NCI-H345 treated with DMSO at 0.1 percent for 48 hours (cell line): ENCODE data around the gene LDB2.
"Not testable (repeated sequence)": the region's sequence is repeated elsewhere in the genome, so short reads cannot be mapped to it uniquely, and the experiment has no call there.

Experiments
- DNase-seq: peaks from one replicate; lab custom pipeline; 2025; ENCODE audit not compliant: unreplicated experiment; lab: John Stamatoyannopoulos, UW

The LDB2 gene

GRCh38 chr4:16659694-16660093 lies 238.8 kb downstream of the LDB2 start:
- DNase-seq = no peak

DNA sequence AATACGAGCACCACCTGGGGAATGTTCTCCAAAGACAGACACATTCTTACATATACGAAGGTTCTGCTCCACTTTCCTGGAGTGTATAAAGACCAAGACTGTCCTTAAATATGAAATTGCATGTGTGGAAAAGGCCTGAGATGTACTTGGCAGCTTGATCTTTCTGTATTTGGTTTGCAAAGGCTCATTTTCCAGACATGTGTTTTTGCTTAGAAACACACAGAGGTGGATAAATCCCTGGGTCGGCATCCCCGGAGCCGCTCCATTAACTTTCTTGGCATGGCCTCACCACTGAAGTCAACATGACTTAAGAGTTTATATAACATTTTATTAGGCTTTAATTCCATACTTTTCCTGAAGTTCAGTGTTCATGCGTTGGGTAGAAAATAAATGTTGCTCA lies 239.4 kb downstream of the LDB2 start:
- DNase-seq = no peak

DNA sequence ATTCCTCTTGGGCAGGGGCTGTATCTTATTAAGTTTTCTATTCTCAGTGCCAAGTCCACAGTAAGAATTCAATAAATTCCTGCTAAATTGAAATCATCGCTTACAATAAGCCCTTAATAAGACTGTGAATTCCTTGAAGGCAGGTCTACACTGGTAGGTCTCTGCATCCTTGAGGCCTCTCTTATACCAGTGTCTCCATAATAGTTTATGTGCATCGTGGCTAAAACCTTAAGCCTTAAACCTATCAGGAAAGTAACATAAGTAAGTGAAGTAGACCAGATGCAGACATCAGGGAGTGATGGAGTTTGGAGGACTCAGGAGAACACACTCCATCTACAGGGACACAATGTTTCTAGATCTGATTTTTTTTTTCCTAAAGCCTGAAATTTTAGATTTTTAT lies 240.3 kb downstream of the LDB2 start:
- no peak for DNase-seq

DNA sequence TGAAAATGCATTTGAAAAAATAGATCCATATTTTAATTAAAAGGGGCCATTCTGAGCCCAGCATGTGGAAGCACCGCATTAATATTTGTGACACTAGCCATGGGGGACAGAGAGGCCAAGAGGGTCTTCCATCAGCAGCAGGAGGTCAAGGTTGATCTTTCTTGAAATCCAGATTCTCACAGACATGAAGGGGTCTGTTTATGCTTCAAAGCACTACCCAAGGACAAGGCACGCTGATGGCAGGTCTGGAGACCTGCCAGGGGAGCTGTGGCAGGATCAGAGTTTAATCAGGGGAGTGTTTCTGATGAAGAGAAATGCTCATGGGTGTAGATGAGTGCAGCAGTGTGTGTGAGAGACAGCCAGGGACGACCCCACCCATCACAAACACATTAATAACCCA lies 243.3 kb downstream of the LDB2 start:
- DNase-seq = no peak

- DNase-seq = no peak
Measured at GRCh38 chr4:16652732-16653305, 245.6 kb downstream of the LDB2 start.

GRCh38 chr4:16646459-16646858 lies 252.0 kb downstream of the LDB2 start:
- DNase-seq = no peak

- no peak for DNase-seq
Measured at GRCh38 chr4:16643893-16644292, 254.6 kb downstream of the LDB2 start.

GRCh38 chr4:16642897-16643296 lies 255.5 kb downstream of the LDB2 start:
- no peak for DNase-seq

DNA sequence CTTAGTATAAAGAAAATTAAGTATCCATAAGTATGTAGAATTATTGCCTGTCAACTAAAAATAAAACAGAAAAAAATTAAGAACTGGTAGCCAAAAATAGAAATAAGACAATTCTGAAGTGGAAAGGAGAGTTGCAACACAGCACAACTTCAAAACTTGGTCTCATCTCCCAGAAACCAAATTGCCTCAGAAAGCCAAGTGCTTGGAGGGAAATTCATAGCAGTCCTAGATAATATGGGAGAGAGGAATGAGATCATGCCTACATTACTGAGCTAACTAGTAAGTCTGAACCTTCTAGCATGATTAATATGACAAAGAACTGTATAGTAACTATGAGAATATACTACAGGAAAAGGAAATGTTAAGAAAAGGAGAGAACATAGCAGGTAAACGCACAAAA lies 256.5 kb downstream of the LDB2 start:
- DNase-seq = no peak

GRCh38 chr4:16636912-16637630 lies 261.4 kb downstream of the LDB2 start:
- no peak for DNase-seq

- no peak for DNase-seq
Measured at GRCh38 chr4:16636304-16636703, 262.1 kb downstream of the LDB2 start.

DNA sequence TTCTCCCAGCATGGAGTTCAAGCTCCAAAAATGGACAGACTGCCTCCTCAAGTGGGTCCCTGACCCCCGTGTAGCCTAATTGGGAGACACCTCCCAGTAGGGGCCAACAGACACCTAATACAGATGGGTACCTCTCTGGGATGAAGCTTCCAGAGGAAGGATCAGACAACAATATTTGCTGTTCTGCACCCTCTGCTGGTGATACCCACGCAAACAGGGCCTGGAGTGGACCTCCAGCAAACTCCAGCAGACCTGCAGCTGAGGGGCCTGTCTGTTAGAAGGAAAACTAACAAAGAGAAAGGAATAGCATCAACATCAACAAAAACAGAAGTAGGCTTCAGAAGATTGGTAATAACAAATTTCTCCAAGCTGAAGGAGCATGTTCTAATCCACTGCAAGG lies 269.2 kb downstream of the LDB2 start:
- not testable (repeated sequence) for DNase-seq

- not testable (repeated sequence) for DNase-seq
Measured at GRCh38 chr4:16628835-16629234, 269.6 kb downstream of the LDB2 start.

DNA sequence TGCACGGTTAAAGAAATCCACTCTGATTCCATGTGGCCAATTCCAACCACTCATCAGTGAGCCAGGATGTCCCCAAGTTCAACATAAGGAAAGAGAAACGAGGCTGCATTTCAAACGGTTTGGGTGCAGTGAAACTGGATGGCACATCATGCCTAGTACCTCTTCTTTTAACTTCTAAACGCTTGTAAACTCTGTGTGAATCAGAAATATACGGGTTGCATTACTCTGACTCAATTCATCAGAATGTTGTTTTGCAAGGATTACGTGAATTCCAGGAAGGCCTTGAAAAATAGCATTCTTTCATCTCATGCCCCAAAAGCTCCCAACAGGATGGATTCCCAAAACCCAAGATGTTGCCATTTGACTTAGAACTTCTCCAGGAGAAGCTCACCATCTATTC lies 270.4 kb downstream of the LDB2 start:
- DNase-seq = no peak

GRCh38 chr4:16626945-16627344 lies 271.5 kb downstream of the LDB2 start:
- no peak for DNase-seq

GRCh38 chr4:16622826-16623225 lies 275.6 kb downstream of the LDB2 start:
- DNase-seq = no peak

- no peak for DNase-seq
Measured at GRCh38 chr4:16617435-16617834, 281.0 kb downstream of the LDB2 start.

DNA sequence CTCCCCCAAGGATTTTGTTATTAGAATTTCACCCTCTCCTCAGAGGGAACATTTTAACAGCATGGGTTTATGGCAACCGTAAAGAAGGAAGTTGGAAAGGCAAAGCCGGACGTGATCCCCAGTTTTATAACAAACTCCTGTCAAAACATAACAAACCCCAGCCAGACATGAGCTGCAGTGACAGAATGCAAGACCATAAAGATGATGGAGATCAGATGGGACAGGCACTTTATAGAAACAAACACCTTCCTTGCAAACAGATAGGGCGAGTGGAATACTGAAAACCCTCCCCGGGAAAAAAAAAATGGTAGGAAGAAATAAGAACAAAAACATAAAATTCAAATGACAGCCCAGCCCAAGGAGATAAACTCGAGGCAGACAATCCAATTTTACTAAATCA lies 281.4 kb downstream of the LDB2 start:
- no peak for DNase-seq

DNA sequence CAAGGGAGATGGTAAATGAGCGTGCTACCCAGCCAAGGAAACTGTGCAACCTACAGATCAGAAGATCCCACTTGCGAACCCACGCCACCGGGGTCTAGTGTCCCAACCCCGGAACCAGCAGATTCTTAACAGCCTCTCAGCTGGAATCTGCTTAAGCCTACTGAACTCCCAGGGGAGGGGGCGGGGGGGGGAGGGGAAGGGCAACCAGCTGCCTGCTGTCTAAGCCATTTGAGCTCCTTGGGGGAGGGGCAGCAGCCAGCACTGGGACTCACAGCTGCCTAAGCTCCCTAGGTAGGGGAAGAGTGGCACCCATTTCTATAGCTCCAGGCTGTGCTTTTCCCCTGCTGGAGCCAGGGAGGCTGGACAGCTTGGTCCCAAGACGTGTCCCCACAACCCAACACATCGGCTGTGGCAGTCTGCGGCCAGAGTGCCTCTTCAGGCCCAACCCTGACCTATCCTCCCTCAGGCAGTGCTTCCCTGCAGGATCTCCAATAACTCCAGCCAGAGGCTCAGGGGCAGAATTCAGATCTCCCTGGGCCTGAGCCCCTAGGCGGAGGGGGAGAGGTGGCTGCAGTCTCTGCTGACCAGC lies 289.2 kb downstream of the LDB2 start:
- DNase-seq = no peak

- DNase-seq = no peak
Measured at GRCh38 chr4:16608611-16609125, 289.8 kb downstream of the LDB2 start.

DNA sequence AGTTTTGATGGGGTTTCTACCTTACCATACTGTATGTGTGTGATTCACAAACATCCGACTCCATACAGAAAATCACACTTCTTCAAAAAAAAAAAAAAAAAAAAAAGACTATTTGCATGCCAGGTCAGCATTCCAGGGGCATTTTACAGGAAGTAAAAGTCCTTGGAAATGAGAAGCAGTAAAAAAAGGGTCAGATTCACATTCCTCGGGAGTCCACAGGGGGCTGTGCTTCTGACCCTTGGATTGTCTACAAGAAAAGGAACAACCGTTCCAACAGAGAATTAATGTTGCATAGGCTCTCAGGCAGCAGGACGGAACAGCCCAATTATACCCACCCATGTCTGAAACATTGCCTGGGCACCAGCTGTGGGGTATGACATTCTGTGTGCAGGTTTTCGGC lies 290.3 kb downstream of the LDB2 start:
- DNase-seq = no peak

DNA sequence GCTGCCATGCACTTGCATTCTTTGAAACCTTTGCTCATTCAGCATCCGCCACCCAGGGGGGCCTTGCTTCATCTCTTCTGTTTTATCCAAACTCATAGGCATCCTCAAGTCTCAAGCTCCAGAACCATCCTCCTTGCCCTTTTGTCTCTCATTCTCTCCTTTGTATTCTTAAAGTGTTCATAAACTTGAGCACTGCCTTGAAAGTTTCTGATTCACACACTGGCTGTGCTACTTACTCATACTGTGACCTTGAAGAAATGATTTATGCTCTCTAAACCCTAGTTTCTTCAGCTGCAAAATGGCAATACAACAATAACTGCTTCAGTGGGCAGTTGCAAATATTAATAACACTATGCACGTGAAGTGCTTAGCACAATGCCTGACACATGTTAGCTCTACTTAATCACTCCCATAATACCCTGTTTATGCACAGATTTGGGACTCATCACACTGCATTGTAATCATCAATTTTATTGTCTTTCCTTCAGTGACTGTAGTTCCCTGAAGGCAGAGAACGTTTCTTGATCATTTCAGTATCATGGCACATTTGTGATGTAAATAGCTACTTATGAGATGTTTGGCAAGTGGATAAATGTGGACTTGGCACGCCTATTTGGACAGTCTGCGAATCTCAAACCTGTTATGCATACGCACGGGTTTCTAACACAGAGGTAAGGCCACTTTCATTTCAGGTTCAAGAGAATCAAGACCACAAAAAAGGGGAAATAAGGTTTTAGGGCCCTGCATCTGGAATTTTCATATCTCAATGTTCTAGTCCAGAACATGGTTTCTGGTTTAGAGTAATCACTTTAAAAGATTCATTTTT lies 291.0 kb downstream of the LDB2 start:
- no peak for DNase-seq
